Panc1 (cell line): ENCODE data around the gene TMPRSS2. TPM values are rescaled to one million over a fixed set of nuclear protein-coding genes. Genes with fewer than 3 reads are reported as not detected.

Source experiments
- ATAC-seq: fragments of 200-7000 bp; cut with Tn5 transposase; 2 replicates; pipeline ENCODE4 v1.9.1; 2020; ENCODE audit warnings: mild to moderate bottlenecking, moderate library complexity
- BruUV-seq: library from RNA; stranded (reverse); fragments of 400-500 nt; replicated peaks from 2 replicates; lab custom pipeline; 2021; lab: Mats Ljungman, UMichigan
- CTCF ChIA-PET: fragments of 300-600 bp; sonication (Branson Sonifier 250); formaldehyde crosslinking; loops from one replicate; lab custom pipeline; 2022; ENCODE audit warnings: antibody characterized with exemption; lab: Charles Lee
- POLR2A ChIA-PET: fragments of 300-600 bp; sonication (Branson Sonifier 250); formaldehyde crosslinking; loops from one replicate; lab custom pipeline; 2022; ENCODE audit warnings: antibody characterized with exemption; lab: Charles Lee
- DNase-seq: peaks from one replicate; pipeline ENCODE4 v3.0.0-alpha.2; 2010; ENCODE audit warnings: low read depth, low spot score
- H3K27ac ChIP-seq: 2 replicates; pipeline ENCODE4 v1.5.1; 2011; ENCODE audit warnings: mild to moderate bottlenecking, low read length, inconsistent platforms
- H3K27me3 ChIP-seq: fragments of 200-500 bp; sonication (Bioruptor generic); 2 replicates; pipeline ENCODE4 v1.6.0; 2014; ENCODE audit warnings: low read length, inconsistent platforms; ENCODE audit not compliant: control insufficient read depth, insufficient read depth
- H3K36me3 ChIP-seq: fragments of 200-500 bp; sonication (Bioruptor generic); 2 replicates; pipeline ENCODE4 v1.5.1; 2014; ENCODE audit warnings: inconsistent platforms, mild to moderate bottlenecking, low read length, moderate library complexity; ENCODE audit not compliant: control insufficient read depth, insufficient read depth
- H3K4me1 ChIP-seq: 2 replicates; pipeline ENCODE4 v1.5.1; 2011; ENCODE audit warnings: inconsistent platforms, mild to moderate bottlenecking, low read length, moderate library complexity; ENCODE audit not compliant: control insufficient read depth, insufficient read depth
- H3K4me3 ChIP-seq, 2 experiments: 2 replicates each; pipeline ENCODE4 v1.5.1; 2011 to 2012; ENCODE audit warnings: low read depth in 2 of 2, low read length in 2 of 2, mild to moderate bottlenecking in 2 of 2, inconsistent platforms in 1 of 2, moderate library complexity in 1 of 2
- H3K9me3 ChIP-seq: fragments of 200-500 bp; sonication (Bioruptor generic); 2 replicates; pipeline ENCODE4 v1.5.1; 2014; ENCODE audit warnings: low read depth, mild to moderate bottlenecking, inconsistent platforms, low read length, moderate library complexity; ENCODE audit not compliant: control insufficient read depth, insufficient read depth
- POLR2AphosphoS5 ChIP-seq: IDR thresholded peaks from 2 replicates; pipeline ENCODE4 v1.6.1; 2012; ENCODE audit warnings: mild to moderate bottlenecking, low read depth, low read length, moderate library complexity
- SIN3A ChIP-seq: IDR thresholded peaks from 2 replicates; pipeline ENCODE4 v1.6.1; 2012; ENCODE audit warnings: low read depth, mild to moderate bottlenecking, low read length, moderate library complexity, borderline replicate concordance; ENCODE audit not compliant: insufficient read depth
- TCF7L2 ChIP-seq: IDR thresholded peaks from 2 replicates; pipeline ENCODE4 v1.6.1; 2011; ENCODE audit warnings: mild to moderate bottlenecking, low read depth, low read length, inconsistent platforms
- in situ Hi-C: cut with HindIII; loops from 2 replicates; pipeline ENCODE4 v1.10.0; 2016; ENCODE audit warnings: low sequenced_read_pairs, low pct_unique_long_range_greater_than_20kb
- intact Hi-C: fragments of 100-400 bp; cut with micrococcal nuclease; formaldehyde crosslinking; loops from one replicate; pipeline ENCODE4 v1.10.0; 2022; ENCODE audit not compliant: unreplicated experiment
- total RNA-seq: library from RNA; stranded (reverse); gene quantifications from one replicate; pipeline ENCODE4 v1.2.1, GENCODE V29; 2021; ENCODE audit not compliant: unreplicated experiment
- TF ChIP-seq, protein P1 (sequence below), 2 experiments: IDR thresholded peaks; 2 replicates each; pipeline ENCODE4 v1.6.1; 2011 to 2012; ENCODE audit warnings: low read depth in 2 of 2, control low read depth in 1 of 2, low read length in 1 of 2, mild to moderate bottlenecking in 1 of 2, moderate library complexity in 1 of 2; ENCODE audit not compliant: insufficient read depth in 1 of 2
- TF ChIP-seq, protein P2 (sequence below): fragments of 450-650 bp; IDR thresholded peaks from 2 replicates; pipeline ENCODE4 v1.5.1; 2017; ENCODE audit warnings: mild to moderate bottlenecking

Gene TMPRSS2
- total RNA-seq, 1 experiment from 2014 or later, result 111 TPM

DNA sequence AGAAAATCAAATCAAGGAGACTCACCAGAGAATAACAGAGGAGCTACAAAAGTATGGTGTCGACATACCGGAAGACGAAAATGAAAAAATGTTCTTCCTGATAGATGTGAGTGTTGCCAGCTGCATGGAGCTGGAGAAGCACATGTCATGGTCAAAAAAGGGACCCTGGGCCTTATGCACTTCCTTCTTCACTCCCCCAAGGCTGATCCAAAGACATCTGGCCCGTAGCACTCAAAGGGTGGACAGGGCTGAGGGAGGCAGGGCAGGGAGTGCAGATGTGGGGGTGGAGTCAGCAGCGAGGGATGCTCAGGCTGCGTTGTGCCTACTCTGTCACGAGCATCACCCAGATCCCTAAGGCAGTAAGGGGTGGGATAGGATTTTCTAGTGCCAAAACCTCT, 62.5 kb downstream of the TMPRSS2 start:
- H3K27me3 ChIP-seq, result no peaks in the 10 kb centered on the region
- no peak for ATAC-seq
- CTCF ChIA-PET, result no interaction called here
- H3K4me1 ChIP-seq, result no peaks in the 10 kb centered on the region
- intact Hi-C loops (no loop called here), in situ Hi-C loops (no loop called here)
- no peaks in the 10 kb centered on the region for H3K36me3 ChIP-seq
- H3K27ac ChIP-seq, result no peak overlapping the region
- H3K9me3 ChIP-seq, result no peaks in the 10 kb centered on the region
- BruUV-seq, result no TSS peak
- H3K4me3 ChIP-seq, result no peak overlapping the region
- TF ChIP-seq TCF7L2 (no peak), POLR2AphosphoS5 (no peak), SIN3A (no peak)
- TF ChIP-seq, protein P1, sequence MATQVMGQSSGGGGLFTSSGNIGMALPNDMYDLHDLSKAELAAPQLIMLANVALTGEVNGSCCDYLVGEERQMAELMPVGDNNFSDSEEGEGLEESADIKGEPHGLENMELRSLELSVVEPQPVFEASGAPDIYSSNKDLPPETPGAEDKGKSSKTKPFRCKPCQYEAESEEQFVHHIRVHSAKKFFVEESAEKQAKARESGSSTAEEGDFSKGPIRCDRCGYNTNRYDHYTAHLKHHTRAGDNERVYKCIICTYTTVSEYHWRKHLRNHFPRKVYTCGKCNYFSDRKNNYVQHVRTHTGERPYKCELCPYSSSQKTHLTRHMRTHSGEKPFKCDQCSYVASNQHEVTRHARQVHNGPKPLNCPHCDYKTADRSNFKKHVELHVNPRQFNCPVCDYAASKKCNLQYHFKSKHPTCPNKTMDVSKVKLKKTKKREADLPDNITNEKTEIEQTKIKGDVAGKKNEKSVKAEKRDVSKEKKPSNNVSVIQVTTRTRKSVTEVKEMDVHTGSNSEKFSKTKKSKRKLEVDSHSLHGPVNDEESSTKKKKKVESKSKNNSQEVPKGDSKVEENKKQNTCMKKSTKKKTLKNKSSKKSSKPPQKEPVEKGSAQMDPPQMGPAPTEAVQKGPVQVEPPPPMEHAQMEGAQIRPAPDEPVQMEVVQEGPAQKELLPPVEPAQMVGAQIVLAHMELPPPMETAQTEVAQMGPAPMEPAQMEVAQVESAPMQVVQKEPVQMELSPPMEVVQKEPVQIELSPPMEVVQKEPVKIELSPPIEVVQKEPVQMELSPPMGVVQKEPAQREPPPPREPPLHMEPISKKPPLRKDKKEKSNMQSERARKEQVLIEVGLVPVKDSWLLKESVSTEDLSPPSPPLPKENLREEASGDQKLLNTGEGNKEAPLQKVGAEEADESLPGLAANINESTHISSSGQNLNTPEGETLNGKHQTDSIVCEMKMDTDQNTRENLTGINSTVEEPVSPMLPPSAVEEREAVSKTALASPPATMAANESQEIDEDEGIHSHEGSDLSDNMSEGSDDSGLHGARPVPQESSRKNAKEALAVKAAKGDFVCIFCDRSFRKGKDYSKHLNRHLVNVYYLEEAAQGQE (IDR thresholded peaks at IDR 0.05; ENCODE audit: insufficient read depth in 1 of 2, low read depth in 2 of 2, low read length in 1 of 2), result no peak
- TF ChIP-seq, protein P2, sequence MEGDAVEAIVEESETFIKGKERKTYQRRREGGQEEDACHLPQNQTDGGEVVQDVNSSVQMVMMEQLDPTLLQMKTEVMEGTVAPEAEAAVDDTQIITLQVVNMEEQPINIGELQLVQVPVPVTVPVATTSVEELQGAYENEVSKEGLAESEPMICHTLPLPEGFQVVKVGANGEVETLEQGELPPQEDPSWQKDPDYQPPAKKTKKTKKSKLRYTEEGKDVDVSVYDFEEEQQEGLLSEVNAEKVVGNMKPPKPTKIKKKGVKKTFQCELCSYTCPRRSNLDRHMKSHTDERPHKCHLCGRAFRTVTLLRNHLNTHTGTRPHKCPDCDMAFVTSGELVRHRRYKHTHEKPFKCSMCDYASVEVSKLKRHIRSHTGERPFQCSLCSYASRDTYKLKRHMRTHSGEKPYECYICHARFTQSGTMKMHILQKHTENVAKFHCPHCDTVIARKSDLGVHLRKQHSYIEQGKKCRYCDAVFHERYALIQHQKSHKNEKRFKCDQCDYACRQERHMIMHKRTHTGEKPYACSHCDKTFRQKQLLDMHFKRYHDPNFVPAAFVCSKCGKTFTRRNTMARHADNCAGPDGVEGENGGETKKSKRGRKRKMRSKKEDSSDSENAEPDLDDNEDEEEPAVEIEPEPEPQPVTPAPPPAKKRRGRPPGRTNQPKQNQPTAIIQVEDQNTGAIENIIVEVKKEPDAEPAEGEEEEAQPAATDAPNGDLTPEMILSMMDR, result no peak
- POLR2A ChIA-PET, result no interaction called here
- no peak for DNase-seq

DNA sequence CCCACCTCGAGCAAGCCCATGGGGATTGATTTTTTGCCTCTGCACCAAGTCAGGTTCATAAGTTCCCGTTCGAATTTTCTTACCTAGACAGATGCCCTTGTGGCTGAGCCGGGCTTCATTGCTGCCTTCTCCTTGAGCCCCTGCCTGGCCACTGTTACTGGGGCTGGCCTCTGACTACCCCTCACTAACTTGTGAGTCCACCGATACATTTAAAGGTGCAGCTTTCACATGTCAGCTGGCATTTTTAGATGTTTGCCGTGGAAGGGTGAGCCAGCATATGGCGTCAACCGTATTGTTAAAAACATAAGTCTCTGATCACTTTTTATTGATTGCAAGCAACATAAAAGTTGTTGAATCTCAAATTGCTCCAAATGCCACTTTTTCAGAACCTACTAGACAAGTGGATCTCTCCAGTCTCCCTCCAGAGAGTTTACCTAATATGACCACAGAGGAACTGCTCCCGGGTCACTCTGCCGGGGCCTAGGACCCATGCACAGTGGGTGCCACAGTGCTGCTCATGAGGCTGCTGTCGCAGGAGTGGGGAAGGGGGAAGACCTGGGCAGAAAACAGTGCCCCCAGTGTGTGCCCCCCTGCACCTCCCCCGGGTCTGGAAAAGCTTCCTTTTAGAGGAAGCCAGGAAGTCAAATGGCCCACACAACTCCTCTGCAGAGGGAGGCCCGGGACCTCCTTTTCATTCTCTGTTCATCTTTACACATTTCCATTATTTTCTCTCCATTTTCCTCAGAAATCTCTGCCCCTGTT, 63.1 kb downstream of the TMPRSS2 start:
- no peaks in the 10 kb centered on the region for H3K9me3 ChIP-seq
- intact Hi-C loops, result no loop called here
- H3K27me3 ChIP-seq, result no peaks in the 10 kb centered on the region
- ATAC-seq (no peak), DNase-seq (no peak)
- TF ChIP-seq TCF7L2, result no peak
- no peak for TF ChIP-seq POLR2AphosphoS5
- TF ChIP-seq SIN3A, result no peak
- TF ChIP-seq, protein P2, result no peak
- H3K27ac ChIP-seq, result no peak overlapping the region
- no peak overlapping the region for H3K4me3 ChIP-seq
- H3K36me3 ChIP-seq, result no peaks in the 10 kb centered on the region
- CTCF ChIA-PET, result no interaction called here
- BruUV-seq, result no TSS peak
- POLR2A ChIA-PET, result no interaction called here
- in situ Hi-C loops, result no loop called here
- H3K4me1 ChIP-seq, result no peaks in the 10 kb centered on the region
